ENCODE data around the gene SERBP1.
"Not testable (repeated sequence)": the region's sequence is repeated elsewhere in the genome, so short reads cannot be mapped to it uniquely, and the experiment has no call there.

The SERBP1 gene

GRCh38 chr1:67441183-67441582 lies 11.0 kb upstream of the SERBP1 start:
- in situ Hi-C loops (cut with MboI; ENCODE audit: low sequenced_read_pairs) = no loop called here

DNA sequence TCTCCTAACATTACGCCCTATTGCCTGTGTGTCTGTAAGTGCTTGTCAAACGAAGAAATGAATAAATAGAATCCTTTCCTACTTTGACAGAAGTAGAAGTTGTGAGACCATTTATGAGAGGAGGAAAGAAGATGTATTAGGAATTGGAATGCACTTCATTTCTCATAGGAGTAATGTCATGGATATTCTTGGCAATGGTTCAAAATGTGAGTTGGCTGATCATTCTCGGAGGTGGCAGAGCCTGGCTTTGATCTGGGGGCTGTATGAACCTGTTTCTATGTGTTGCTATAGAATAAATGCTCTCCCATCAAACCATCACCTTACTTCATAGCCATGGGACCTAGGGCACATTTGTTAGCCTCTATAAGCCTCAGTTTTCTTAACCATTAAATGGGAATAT lies 10.1 kb upstream of the SERBP1 start:
- in situ Hi-C loops (cut with MboI; ENCODE audit: low sequenced_read_pairs) = no loop called here

DNA sequence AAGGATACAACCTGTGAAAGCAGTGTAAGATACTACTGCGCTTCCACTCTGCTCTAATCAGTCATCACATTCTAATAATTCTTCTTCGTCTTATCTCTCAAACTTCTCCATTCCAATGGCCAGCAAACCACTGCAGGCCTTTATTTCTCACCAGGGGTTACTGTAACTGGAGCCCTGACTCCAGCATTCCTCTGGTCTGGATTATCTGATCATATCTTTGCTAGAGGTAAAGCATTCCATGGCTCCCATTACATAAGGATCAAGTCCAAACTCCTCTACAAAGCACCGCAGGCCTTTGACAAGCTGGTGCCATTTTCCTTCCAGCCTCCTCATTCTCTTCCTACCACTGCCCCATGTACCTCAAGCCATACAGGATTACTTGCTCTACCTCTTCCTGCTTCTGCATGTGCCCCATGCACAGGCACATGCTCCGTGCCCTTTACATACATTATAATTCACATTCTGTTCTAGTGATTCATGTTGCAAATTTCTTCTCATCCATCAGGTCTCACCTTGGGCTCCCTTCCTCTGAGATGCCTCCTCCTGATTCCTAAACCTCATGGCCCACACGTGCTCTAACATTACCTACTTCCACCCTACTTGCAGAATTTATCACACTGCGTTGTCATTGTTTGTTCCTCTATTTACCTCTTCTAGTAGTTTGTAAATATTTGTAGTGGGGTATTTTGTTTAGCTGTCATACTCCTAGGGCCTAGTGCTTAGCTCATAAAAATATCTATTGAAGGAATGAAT lies 9.3 kb upstream of the SERBP1 start:
- in situ Hi-C loops (cut with MboI; ENCODE audit: low sequenced_read_pairs) = no loop called here

GRCh38 chr1:67437961-67438360 lies 7.8 kb upstream of the SERBP1 start:
- in situ Hi-C loops (cut with MboI; ENCODE audit: low sequenced_read_pairs) = no loop called here

DNA sequence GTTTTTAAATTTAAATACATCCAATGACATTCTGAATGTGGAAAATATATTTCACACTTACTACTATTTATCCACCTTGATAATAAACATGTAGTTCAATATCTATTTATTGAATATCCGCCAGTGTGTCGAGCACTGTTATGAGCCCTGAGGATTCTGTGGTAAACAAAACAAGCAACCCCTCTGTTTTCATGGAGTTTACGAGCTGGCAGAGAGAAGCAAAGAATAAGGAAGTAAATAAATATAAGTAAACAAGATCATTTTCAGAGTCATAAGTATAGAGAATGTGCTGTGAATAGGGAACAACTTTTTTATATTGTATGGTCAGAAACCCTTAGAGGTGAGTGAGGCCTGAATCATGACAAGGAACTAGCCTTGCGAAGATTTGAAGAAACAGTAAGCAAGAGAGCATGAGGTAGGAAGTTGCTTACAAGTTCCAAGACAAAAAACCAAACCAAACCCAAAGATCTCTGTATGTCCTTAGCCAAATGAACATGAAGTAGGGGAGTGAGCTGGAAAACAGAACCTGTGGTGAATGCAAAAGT lies 6.4 kb upstream of the SERBP1 start:
- in situ Hi-C loops (cut with MboI; ENCODE audit: low sequenced_read_pairs) = no loop called here

GRCh38 chr1:67434491-67434890 lies 4.3 kb upstream of the SERBP1 start:
- in situ Hi-C loops (cut with MboI; ENCODE audit: low sequenced_read_pairs) = no loop called here

DNA sequence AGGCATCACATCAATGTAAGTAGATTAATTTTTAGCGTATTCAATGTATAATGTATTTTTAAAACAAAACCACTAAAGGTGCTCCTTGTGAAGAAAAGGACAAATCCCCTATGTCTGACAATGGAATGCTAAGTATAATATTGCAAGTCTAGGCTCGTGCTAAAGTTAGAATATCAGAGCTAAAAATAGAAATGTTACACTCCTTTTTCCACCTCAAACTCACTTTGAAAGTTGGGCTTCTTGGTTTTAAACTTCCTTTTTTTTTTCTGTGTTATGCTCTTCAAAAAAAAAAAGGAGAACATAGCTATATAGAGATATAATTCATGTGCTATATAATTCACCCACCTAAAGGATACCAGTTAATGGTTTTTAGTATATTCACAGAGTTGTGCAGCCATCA lies 3.6 kb upstream of the SERBP1 start:
- in situ Hi-C loops (cut with MboI; ENCODE audit: low sequenced_read_pairs) = no loop called here

- in situ Hi-C loops (cut with MboI; ENCODE audit: low sequenced_read_pairs) = no loop called here
Observed at GRCh38 chr1:67432745-67433144, 2.5 kb upstream of the SERBP1 start.

- in situ Hi-C loops (cut with MboI; ENCODE audit: low sequenced_read_pairs) = no loop called here
Observed at GRCh38 chr1:67431869-67432578, 1.8 kb upstream of the SERBP1 start.

GRCh38 chr1:67431156-67431765 lies 1.1 kb upstream of the SERBP1 start:
- in situ Hi-C loops (cut with MboI; ENCODE audit: low sequenced_read_pairs) = no loop called here

DNA sequence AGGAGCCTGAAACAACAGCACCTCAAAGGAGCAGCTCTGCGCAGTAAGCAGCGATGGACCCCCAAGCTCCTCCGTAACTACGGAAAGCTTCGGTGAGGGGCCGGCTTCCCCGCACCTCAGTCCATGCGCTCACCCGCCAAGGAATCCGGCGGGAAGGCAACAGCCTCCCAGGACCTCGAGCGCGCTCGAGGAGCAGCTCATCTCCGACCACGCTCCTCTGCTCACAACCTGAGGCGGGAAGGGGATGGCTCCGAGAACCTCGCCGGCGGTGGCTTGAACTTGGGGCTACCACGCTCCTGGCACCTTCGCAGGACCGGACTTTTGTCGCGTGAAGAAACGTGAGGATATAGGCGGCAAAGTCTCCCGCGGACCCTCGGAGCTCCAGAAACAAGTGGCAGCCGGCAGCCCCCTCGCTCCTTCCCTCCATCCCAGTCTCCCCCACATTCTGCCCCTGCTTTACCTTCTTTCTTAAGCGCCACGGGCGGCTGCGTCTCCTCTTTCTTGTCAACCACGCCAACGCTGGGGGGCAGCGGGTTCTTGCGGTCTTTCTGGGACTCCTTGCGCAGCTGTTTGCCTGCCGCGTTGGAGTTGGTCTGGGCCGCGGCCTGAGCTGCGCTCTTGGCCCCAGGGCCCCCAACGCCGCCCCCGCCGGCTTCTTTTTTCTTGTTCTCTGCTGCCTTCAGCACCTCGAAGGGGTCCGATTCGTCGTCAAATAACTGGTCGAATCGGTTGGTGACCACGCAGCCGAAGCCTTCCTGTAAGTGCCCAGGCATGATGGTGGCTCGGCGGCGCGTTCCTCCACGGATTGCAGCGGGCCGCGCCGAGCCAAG lies 459 bp downstream of the SERBP1 start:
- in situ Hi-C loops (cut with MboI; ENCODE audit: low sequenced_read_pairs) = no loop called here

- in situ Hi-C loops (cut with MboI; ENCODE audit: low sequenced_read_pairs) = no loop called here
Observed at GRCh38 chr1:67429011-67429527, 1.1 kb downstream of the SERBP1 start.

DNA sequence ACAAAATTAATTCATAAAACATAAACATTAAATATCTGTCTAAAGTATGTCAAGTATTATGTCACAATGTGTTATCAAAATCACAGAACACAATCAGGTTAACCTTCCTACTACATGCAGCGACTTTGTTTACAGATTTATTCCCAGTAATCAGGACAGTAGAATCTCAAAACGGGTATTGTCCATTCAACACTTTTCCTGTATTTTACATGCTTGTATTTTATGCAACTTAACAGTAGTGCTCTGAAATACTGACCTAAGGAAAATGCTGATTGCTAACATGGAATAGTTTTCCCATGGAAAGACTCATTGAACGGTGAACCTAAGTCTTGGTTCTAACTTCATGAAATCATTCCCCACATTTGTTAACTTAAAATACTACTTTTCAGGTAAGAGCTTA lies 2.3 kb downstream of the SERBP1 start:
- in situ Hi-C loops (cut with MboI; ENCODE audit: low sequenced_read_pairs) = no loop called here

DNA sequence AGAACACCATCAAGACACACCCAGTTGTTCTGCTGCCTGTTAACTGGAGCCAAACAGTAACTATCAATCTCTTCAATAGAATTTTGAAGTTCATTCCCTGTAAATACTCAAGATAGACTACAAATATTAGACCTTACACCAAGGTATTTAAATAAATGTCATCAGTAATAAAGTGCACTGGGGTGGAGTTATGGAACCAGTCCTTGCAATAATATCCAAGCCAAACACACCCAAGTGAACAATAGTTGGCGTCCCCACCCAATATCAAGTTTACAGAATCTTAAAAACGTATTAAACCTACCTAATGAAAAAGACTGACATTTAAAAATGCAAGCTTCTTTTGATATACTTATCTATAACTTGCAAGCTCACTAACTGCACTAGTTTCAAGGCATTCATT lies 2.7 kb downstream of the SERBP1 start:
- in situ Hi-C loops (cut with MboI; ENCODE audit: low sequenced_read_pairs) = no loop called here

DNA sequence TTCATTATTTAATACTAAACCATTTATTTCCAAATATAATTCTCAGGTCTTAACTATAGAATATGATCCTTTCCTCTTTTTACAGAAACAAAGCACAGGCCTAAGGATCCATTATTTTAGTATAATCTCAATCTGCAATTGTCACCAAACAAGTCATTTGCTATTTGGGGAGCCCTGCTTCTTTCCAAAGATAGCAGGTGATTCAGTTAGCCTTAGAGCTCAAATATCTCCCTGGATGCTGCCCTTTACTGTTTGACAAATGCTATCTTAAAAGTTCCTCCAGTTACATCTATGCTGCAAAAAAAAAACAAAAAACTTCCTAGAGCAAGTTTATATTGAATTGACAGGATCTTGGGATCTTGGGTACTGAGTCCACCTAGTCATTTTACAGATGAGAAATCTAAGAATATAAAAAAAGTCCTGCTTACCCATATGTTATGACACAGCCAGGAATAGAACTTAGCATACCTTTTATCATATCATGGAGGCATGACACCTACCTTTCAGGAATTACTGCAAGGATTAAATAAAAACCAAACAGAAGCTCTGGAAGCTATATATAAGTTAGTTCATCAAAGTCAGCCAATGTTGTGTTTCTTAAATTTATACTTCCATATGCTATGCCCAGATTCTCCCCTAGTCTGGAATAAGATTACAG lies 9.2 kb downstream of the SERBP1 start:
- in situ Hi-C loops (cut with MboI; ENCODE audit: low sequenced_read_pairs) = no loop called here

DNA sequence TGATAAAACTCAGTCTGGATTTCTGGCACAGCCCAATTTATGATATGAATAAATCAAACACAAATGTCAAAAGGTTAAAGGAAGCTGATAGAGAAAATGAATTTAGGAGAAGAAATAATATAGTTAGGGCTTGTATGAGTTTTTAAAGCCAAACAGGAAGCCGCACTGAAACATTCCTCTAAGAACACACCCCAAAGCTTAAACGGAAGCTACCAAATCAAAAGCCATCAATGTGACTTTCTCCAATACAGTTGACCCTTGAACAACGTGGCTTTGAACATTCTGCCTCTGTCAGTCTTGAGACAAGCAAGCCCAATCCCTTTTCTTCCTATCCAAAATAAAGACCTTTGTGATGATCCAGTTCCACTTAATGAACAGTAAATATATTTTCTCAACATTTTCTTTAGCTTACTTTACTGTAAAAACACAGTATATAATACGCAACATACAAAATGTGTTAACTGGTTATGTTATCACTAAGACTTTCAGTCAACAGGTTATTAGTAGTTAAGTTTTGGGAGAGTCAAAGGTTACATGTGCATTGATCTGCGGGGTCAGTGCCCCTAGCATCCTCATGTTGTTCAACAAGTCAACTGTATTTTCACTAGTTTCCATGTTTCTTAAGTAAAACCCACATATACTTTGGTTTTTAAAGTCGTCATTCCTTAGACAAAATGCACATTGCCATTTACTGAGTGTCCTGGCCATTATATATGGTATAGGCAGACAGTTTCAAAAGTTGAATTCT lies 11.2 kb downstream of the SERBP1 start:
- in situ Hi-C loops (cut with MboI; ENCODE audit: low sequenced_read_pairs) = no loop called here

- in situ Hi-C loops (cut with MboI; ENCODE audit: low sequenced_read_pairs) = not testable (repeated sequence)
Observed at GRCh38 chr1:67417733-67418132, 12.5 kb downstream of the SERBP1 start.

GRCh38 chr1:67415041-67415440 lies 15.2 kb downstream of the SERBP1 start:
- in situ Hi-C loops (cut with MboI; ENCODE audit: low sequenced_read_pairs) = no loop called here

- in situ Hi-C loops (cut with MboI; ENCODE audit: low sequenced_read_pairs) = no loop called here
Observed at GRCh38 chr1:67414574-67414973, 15.6 kb downstream of the SERBP1 start.

DNA sequence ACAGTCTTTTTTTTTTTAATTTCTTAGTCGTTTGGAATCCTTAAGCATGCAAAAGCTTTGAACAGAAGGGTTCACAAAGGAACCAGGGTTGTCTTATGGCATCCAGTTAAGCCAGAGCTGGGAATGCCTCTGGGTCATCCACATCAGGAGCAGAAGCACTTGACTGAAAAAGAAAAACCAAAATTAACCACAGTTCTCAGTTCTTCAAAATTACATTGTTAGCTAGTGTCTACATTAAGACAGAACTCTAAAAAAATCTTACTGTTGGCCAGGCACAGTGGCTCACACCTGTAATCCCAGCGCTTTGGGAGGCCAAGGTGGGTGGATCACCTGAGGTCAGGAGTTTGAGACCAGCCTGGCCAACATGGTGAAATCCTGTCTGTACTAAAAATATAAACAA lies 17.1 kb downstream of the SERBP1 start:
- in situ Hi-C loops (cut with MboI; ENCODE audit: low sequenced_read_pairs) = not testable (repeated sequence)

Data from HL-60/S4 treated with retinoic acid at 250 ng/mL for 4 days and 3 days (cell line).